HG02763 (cell line): ENCODE data around the gene LLGL1.

Source experiments
- ATAC-seq: cut with Tn5 transposase; IDR thresholded peaks from one replicate; pipeline ENCODE4 v1.9.1; 2021; ENCODE audit warnings: mild to moderate bottlenecking, moderate library complexity; ENCODE audit not compliant: unreplicated experiment

The LLGL1 gene

DNA sequence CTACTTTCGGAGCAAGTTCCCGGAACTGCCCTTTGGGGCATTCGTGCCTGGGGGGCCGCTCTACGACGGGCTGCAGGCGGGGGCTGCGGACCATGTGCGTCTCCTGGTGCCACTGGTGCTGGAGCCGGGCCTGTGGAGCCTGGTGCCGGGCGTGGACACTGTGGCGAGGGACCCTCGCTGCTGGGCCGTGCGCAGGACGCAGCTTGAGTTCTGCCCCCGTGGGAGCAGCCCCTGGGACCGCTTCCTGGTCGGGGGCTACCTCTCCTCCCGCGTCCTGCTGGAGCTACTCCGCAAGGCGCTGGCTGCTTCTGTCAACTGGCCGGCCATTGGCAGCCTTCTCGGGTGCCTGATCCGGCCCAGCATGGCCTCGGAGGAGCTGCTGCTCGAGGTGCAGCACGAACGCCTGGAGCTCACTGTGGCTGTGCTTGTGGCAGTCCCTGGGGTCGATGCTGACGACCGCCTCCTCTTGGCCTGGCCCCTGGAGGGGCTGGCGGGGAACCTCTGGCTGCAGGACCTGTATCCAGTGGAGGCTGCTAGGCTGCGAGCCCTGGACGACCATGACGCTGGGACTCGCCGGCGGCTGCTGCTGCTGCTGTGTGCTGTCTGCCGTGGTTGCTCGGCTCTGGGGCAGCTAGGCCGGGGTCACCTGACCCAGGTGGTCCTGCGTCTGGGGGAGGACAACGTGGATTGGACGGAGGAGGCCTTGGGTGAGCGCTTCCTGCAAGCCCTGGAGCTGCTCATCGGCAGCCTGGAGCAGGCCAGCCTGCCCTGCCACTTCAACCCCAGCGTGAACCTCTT, 38.6 kb downstream of the LLGL1 start:
- no peak for ATAC-seq

DNA sequence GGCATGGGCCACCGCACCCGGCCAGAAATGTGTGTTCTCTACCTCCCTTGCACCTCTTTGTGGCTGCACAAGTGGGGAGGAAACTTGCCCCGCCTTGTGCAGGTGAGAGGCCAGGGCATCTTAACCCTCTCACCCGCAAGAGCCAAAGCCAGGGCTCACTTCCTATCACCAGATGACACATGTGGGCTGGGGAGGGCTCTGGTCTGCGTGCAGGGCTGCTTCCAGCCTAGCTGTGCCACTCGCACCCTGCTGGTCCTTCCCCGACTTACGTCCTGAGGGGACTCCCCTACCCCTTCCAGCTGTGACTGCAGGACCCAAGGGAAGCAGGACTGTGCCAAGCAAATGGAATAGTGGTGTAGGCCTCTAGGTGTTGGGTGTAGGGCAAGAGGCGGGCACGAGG, 41.9 kb downstream of the LLGL1 start:
- ATAC-seq, result no peak

DNA sequence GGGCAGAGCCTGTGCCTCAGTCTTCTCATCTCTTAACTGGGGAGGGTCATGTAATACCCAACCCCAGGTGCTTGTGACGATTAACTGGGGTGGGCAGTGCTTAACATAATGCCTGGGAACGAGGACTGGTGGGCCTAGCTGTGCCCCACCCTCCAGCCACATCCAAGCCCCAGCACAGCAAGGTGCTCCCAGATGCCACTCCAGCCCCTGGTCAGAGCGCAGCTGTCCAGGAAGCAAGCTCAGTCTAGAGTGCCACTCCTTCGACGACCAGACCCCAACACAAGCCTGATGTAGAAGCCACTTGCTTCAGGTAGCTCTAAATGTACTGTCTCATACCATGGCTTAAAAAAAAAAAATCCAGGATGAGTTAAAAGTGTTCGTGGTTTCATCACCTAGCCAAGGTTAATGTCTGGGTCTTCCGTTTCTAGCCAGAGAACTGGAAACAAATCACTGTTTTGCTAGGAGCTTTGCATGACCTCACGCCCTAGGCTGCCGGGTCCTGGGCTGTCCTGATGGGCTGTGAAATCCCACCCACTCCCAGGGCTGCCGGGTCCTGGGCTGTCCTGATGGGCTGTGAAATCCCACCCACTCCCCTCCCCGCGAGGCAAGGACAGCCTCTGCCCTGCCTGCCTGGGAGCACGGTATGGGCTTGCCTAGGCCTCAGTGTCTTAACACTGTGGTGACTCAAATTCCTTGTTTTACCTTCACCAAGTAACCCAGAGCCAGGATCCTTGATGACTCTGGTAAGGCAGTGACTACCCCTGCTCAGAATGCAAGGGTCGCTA, 42.7 kb downstream of the LLGL1 start:
- no peak for ATAC-seq

DNA sequence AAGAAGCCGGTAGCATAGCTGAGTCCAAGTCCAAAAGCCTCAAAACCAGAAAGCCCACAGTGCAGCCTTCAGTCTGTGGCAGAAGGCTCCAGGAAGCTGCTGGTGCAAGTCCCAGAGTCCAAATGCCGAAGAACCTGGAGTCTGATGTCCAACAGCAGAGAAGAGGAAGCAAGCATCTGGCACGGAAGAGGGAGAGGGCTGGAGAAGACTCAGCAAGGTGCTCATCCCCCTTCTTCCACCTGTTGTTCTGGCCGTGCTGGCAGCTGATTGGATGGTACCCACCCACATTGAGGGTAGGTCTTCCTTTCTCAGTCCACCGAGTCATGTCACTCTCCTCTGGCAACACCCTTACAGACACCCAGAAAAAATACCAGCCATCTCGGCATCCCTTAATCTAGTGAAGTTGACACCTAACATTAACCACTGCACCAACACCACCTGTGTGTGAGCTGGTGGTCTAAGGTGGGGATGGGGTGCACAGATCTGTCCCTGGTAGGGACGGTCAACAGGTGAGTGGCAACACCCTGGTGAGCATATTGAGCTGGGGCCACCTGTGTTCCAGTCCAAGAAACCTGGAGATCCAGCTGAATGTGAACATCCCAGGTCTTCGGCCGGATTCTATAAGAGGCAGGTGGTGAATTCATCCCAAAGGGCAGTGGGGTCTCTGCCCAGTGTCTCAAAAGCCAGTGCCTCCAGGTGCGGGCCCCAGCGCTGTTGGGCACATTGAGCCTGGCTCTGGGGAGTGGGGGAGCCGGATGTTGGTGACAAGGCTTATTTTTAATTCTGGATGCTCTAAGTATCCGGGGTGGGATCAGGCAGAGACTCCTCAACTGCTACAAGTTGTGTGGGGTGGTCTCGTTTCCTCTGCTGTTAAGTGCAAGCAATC, 44.9 kb downstream of the LLGL1 start:
- ATAC-seq, result no peak

DNA sequence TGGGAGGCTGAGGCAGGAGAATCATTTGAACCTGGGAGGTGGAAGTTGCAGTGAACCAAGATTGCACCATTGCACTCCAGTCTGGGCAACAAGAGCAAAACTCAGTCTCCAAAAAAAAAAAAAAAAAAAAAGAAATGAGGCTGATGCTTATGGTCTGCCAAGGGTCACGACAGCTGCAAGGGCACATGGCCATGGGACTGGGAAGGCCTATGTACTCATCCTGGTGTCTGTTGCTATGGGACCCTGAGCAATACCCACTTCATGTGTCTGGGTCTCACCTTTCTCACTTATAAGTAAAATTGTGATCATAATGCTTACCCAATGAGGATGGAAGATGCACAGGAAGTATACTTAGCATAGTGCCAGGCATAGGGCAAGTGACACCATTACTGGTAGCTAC, 51.6 kb downstream of the LLGL1 start:
- ATAC-seq, result no peak

DNA sequence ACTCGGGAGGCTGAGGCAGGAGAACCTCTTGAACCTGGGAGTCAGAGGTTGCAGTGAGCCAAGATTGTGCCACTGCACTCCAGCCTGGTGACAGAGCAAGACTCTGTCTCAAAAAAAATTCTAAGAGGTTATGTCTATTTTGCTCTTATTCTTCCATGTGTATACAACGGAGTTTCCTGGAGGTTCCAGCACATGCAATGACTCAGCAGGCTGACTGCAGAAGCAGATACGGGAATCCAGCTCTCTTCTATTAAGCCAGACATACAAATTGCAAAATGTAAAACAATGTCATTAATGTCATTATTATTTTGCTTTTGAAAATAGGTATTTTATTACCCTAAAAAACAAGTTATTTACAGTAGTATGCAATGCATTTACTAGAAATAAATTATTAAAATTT, 53.4 kb downstream of the LLGL1 start:
- ATAC-seq, result no peak

DNA sequence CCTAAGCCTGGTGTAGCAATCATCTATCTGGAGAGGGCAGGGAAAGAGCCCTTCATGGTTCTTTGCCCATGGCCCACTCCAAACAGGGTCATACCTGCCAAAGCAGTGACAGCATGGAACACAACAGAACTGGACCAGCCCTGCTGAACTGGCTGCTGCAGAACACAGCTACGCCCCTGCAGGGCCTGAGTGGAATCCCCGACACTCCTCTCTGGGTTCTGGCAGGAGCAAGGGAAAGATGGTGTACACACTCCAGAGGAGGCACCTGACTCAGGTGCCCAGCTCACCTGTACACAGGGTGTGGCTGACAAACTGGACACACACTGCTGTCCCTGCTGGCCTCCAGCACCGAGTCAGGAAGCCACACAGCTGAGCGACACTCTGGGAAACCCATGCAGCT, 54.8 kb downstream of the LLGL1 start:
- ATAC-seq, result no peak

DNA sequence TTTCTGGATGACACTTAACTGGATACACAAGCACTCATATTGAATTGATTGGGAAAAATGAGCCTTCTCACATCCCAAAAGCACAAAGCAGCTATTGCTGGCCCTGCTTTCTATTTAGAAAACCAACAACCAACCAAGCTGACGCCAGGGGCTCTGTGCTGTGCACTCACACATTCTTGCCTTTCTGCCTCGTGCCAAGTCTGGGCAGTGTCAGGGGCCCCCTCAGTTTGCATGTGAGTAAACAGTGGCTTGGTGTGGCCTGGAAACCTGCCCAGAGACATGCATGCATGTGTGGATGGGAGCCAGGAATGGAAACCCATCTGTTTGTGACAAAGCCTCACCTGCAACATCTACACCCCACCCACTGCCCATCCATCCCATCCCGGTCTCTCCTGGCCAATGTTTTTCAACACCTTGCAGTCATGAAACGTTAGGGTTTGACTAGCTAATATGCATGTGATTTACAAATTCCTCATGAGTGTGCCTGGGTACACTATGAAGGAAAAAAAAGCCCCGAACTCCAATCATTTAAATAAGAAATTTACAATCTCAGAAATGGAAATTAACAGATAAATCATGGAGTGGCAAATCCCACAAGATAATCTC, 55.4 kb downstream of the LLGL1 start:
- ATAC-seq, result no peak

DNA sequence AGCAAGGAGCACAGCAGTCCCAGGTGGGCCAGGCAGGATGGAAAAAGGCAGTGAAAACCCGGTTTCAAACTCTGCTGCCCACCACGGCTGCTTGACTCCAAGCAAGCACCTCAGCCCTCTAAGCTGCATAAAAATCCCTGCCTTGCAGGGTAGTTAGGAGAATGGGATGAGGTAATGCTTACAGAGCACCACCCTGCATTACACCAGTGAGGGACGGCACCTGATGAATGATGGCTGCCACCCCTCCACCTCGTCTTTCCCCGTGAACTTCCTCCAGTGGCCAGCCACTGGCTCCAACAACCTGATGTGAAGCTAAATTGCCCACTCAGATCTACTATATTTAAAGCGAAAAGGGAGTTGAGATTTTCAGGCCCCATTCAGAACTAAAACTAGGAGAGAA, 56.4 kb downstream of the LLGL1 start:
- no peak for ATAC-seq

DNA sequence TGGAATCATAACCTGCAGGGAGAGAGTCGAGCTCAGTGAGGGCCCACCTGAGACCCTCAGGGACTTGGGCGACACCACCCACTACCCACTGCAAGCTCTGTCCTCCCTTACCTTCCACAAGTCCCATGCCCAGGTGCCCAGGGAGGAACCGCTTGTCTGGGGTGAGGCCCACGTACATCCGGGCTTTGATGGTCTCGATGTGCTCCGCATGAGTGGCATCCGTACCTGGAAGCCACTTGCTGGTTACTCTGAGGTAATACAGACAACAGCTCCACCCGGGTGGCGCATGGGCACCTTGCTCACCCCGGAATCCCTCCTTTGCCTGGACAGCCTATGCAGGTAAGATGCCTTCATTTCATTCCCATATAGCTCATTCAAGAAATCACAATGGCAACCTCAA, 59.9 kb downstream of the LLGL1 start:
- ATAC-seq, result no peak

DNA sequence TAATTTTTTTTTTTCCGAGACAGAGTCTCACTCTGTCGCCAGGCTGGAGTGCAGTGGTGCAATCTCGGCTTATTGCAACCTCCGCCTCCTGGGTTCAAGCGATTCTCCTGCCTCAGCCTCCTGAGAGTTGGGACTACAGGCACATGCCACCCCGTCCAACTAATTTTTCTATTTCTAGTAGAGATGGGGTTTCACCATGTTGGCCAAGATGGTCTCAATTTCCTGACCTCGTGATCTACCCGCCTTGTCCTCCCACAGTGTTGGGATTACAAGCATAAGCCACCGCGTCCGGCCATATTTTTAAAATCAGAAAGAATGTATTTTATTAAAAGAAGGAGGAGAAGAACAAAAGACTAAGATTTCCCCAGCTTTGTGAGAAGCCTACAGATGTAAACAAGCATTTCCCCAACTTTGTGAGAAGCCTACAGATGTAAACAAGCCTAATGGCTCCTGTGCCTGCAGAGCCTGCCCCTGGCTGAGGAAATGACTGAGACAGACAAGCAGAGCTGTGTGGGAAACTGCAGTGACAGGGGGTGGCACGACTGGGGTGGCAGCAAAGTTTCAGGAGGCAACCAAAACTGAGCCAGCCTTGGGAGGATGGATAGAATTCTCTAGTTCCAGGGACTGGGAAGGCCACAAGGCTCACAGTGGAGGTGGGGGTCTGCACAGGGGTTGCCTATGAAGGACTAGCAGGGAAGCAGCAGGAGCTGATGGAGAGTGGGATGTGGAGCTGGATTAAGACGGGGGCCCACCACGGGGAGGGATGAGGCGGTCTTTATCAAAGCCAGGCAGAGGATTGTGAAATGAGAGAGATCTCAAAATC, 66.5 kb downstream of the LLGL1 start:
- ATAC-seq, result no peak
